GM19193 (cell line): ENCODE data around the gene RASD1.

Source experiments
- POLR2A ChIP-seq: IDR thresholded peaks from 4 replicates; pipeline ENCODE4 v1.6.1; 2011; ENCODE audit not compliant: insufficient read depth, insufficient read length; ENCODE audit errors: extremely low read depth

RASD1 gene

DNA sequence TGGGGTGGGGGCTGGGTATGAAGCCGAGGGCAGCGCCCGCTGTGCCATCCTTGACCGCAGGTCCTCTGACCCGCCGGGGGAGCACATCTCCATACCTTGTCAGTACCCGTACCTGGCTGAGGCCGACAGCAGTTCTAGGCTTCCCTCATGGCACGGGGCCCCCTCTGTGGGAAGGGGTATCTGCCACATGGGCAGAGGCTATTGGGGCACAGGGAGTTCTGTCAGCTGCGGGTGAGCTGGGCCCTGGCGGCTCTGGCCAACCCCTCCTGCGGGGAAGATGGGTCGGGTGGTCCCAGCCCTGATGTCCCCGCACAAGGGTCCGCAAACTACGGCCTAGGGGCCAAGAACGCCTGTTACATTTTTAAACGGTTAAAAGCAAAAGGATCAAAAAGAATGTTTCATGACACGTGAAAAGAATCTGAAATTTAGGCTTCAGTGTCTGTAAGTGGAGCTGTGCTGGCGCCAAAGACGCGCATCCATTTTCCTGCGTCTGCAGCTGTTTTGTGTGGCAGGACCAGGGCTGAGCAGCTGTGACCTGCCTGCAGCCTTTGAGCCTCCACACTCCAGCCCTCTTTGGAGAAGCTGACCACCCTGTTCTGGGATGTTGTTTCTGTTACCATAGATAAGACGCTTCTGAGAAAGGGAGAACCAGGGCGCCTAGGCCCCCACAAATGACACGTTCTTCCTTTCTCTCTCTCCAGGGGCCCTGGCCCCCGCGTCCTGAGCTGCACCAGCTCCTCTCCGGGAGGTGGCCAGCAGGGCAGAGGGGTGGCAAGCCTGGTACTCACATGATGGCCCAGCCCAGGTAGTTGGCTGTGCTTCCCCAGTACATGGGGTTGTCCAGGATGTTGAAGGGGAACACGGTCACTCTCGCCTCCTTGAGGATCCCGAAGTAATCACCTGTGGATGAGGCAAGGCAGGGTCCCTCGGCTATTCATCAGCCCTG is 12.7 kb upstream of the RASD1 start:
- TF ChIP-seq POLR2A = no peak

- no peak for TF ChIP-seq POLR2A
Observed at GRCh38 chr17:17508019-17508535, 11.9 kb upstream of the RASD1 start.

- no peak for TF ChIP-seq POLR2A
Observed at GRCh38 chr17:17507465-17508011, 11.3 kb upstream of the RASD1 start.

GRCh38 chr17:17506893-17507464 is 10.8 kb upstream of the RASD1 start:
- TF ChIP-seq POLR2A = no peak

DNA sequence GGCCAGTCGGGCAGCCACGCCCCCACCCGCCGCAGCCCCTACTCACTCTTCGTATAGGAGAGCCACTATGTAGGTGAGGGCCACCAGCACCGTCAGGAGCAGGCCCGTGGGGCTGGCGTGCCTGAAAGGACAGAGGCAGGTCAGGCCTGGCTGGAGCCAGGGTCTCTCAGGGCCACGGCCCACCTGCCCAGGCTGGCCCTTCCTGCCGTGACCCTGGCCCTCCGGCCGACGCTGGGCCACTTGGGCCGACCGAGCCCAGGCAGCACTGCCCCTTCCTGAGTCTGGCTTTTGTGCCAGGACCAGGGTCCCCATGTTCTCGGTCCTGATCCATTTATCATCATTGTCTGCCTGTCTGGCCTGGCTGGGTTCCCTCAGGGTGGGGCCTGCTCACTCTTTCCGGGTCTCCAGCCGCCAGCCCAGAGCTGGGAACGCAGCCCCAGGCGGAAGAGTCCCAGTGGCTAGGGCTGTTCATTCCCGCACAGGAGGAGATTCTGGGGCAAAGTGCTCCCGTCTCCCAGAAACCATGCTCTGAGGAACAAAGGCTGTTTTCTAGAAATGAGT is 10.1 kb upstream of the RASD1 start:
- no peak for TF ChIP-seq POLR2A

DNA sequence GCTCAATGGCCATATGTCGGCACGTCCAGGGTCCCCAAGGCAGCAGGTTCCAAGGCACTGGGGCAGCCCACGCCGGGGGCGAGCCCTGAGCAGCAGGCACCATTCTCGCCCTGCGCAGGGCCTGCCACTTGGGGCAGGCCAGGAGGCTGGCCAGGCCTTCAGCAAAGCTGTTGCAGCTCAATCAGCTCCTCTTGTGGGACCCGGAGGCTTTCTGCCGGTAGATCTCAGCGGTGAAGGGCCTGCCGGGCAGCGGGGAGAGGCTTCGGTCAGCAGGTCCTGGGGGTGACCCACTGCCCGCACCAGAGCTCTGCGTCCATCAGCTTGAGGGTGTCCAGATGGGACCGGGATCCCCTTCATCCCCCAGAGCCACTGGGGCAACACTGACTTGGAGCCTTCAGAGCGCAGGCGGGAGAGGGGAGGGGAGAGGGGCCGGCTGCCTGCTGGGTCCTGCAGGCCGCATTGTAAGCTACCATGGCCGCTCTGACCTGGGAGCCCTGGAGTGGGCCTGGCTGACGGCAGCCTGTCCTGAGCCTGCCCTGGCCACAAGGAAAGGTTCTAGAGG is 9.5 kb upstream of the RASD1 start:
- TF ChIP-seq POLR2A = no peak

GRCh38 chr17:17505151-17505550 is 9.0 kb upstream of the RASD1 start:
- no peak for TF ChIP-seq POLR2A

DNA sequence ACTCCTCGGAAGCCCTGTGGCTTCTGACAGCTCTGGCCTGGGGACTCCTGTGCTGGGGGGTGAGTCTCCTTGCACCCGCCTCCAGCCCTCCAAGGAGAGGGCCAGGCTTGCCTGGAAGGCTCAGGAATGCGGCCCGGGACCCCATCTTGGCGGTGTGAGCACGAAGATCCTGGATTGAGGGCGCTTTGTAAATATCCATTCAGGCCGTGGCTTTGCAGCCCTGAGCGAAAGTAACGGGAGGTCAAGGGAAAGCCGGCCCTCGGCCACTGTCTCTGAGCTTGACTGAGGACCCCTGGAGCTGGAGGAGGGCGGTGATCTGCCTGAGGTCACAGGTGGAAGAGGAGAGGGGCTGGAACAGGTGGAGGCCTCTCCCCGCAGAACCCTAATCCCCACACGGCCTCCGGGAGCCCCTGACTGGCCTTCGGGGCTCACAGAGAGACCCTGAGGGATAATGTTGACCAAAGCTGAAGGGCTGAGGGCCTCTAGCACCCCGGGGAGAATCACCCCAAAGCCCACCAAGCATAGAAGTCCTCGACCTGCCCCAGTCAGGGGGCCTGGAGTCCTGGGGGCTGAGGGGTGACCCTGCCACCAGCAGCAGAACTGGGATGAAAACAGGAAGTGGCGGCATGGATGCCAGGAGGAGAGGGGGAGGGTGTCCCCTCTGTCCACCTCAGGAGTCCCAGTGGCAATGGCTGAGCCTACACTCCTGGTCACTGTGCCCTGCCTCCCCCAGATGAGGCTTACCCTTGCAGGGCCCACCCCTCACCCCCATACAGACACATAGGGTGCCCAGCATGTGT is 8.3 kb upstream of the RASD1 start:
- no peak for TF ChIP-seq POLR2A

GRCh38 chr17:17503566-17504130 is 7.5 kb upstream of the RASD1 start:
- no peak for TF ChIP-seq POLR2A

- no peak for TF ChIP-seq POLR2A
Observed at GRCh38 chr17:17502741-17503565, 6.8 kb upstream of the RASD1 start.

- no peak for TF ChIP-seq POLR2A
Observed at GRCh38 chr17:17500999-17501605, 4.9 kb upstream of the RASD1 start.

DNA sequence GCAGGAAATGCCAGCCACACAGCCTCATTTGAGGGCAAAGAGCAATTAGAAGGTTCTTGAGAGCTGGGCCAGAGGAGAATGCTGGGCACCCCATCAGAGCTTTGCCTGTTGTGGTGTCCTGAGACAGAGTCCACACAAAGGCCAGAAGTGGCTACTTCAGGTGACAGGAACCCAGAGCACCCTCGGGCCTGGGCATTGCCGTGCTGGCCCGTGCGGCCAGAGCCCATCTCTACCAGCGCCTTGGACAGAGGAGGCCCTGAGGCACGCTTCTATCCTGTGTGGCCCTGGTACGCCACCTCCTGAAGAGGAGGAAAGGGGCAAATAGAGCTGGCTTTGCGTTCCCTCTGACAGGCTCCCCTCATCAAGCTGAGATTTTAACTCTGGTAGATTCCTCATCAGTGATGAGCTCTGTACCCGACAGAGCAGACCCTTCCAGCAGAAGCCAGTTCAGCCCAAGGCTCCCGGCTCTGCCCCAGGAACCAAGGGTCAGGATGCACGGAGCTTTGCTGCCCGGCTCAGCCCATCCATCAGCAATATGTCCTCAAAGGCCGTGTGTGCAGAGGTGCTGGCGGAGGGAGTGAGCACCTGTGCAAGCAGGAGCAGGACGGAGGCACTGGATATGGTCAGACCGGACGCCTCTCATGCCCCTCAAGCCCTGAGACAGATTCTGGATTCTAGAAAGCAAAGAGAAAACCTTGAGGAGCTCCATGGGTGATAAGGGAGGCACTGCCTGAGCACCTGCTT is 3.4 kb upstream of the RASD1 start:
- TF ChIP-seq POLR2A = no peak

- TF ChIP-seq POLR2A = no peak
Observed at GRCh38 chr17:17498606-17499301, 2.6 kb upstream of the RASD1 start.
